MCF 10A (cell line): Measurements from ENCODE around the gene PTBP3. TPM values are rescaled to one million over a fixed set of nuclear protein-coding genes. Genes with fewer than 3 reads are reported as not detected.

Source experiments
- BruUV-seq: library from RNA; stranded (reverse); fragments of 400-500 nt; replicated peaks from 2 replicates; lab custom pipeline; 2021; lab: Mats Ljungman, UMichigan
- CTCF ChIA-PET: fragments of 300-600 bp; sonication (Branson Sonifier 250); formaldehyde crosslinking; extraction: SDS; loops from one replicate; lab custom pipeline; 2021; ENCODE audit warnings: antibody characterized with exemption, inconsistent platforms; lab: Yijun Ruan, JAX
- POLR2A ChIA-PET: fragments of 300-600, 350-650 bp; sonication (Branson Sonifier 250); formaldehyde crosslinking; extraction: SDS; loops from one replicate; lab custom pipeline; 2020; ENCODE audit warnings: antibody characterized with exemption, inconsistent platforms; lab: Yijun Ruan, JAX
- DNase-seq: peaks from one replicate; pipeline ENCODE4 v3.0.0-alpha.2; 2018; ENCODE audit not compliant: unreplicated experiment
- H3K27ac Mint-ChIP-seq: one replicate; pipeline ENCODE4 v1.8.0; 2022; ENCODE audit warnings: mild to moderate bottlenecking, low read depth, mixed read lengths; ENCODE audit not compliant: unreplicated experiment
- H3K27me3 Mint-ChIP-seq: one replicate; pipeline ENCODE4 v1.8.0; 2022; ENCODE audit warnings: mixed read lengths; ENCODE audit not compliant: insufficient read depth, unreplicated experiment
- H3K36me3 Mint-ChIP-seq: one replicate; pipeline ENCODE4 v1.8.0; 2022; ENCODE audit warnings: mild to moderate bottlenecking, moderate library complexity, mixed read lengths; ENCODE audit not compliant: insufficient read depth, unreplicated experiment
- H3K4me1 Mint-ChIP-seq: one replicate; pipeline ENCODE4 v1.8.0; 2022; ENCODE audit warnings: mixed read lengths; ENCODE audit not compliant: insufficient read depth, unreplicated experiment
- H3K4me3 Mint-ChIP-seq: one replicate; pipeline ENCODE4 v1.8.0; 2022; ENCODE audit warnings: mild to moderate bottlenecking, moderate library complexity, mixed read lengths; ENCODE audit not compliant: unreplicated experiment
- H3K9me3 Mint-ChIP-seq: one replicate; pipeline ENCODE4 v1.8.0; 2022; ENCODE audit warnings: mixed read lengths; ENCODE audit not compliant: unreplicated experiment
- CTCF ChIP-seq: fragments of 200-600 bp; IDR thresholded peaks from one replicate; pipeline ENCODE4 v1.8.0; 2022; ENCODE audit warnings: antibody characterized with exemption, mild to moderate bottlenecking; ENCODE audit not compliant: unreplicated experiment
- intact Hi-C: fragments of 100-400 bp; cut with micrococcal nuclease; formaldehyde crosslinking; loops from 2 replicates; pipeline ENCODE4 v1.14.1; 2022
- total RNA-seq: library from RNA; stranded (reverse); gene quantifications from 2 replicates; pipeline ENCODE4 v1.2.3, GENCODE V29; 2022

The PTBP3 gene
- total RNA-seq, 1 experiment from 2014 or later = 79.2 TPM

GRCh38 chr9:112184221-112184620 lies 149.2 kb downstream of the PTBP3 start:
- POLR2A ChIA-PET = interaction anchor here (0.6 to 1.1 kb wide), 2 partner anchors 18 to 31 kb away, joined by 3 to 4 read pairs; no protein-coding TSS in a partner anchor
- CTCF ChIA-PET = interaction anchor here (0.7 kb wide), 2 partner anchors 34 to 98 kb away, joined by 3 to 6 read pairs; no protein-coding TSS in a partner anchor
- intact Hi-C loops = no loop called here
- Mint-ChIP-seq H3K4me1 (no peaks in the 10 kb centered on the region), H3K27me3 (no peaks in the 10 kb centered on the region), H3K9me3 (peaks cover 10% of the 10 kb centered on the region), H3K36me3 (no peaks in the 10 kb centered on the region), H3K27ac (no peak overlapping the region), H3K4me3 (no peak overlapping the region)
- no peak for DNase-seq
- no peak for TF ChIP-seq CTCF
- no TSS peak for BruUV-seq

GRCh38 chr9:112180387-112180881 lies 153.0 kb downstream of the PTBP3 start:
- Mint-ChIP-seq H3K4me1 (no peaks in the 10 kb centered on the region), H3K36me3 (no peaks in the 10 kb centered on the region), H3K27ac (no peak overlapping the region), H3K27me3 (no peaks in the 10 kb centered on the region), H3K9me3 (peaks cover 10% of the 10 kb centered on the region), H3K4me3 (no peak overlapping the region)
- POLR2A ChIA-PET = no interaction called here
- no peak for DNase-seq
- no TSS peak for BruUV-seq
- CTCF ChIA-PET = no interaction called here
- intact Hi-C loops = no loop called here
- TF ChIP-seq CTCF = no peak

GRCh38 chr9:112179816-112180215 lies 153.6 kb downstream of the PTBP3 start:
- POLR2A ChIA-PET = no interaction called here
- TF ChIP-seq CTCF = no peak
- intact Hi-C loops = no loop called here
- no peak overlapping the region for H3K27ac Mint-ChIP-seq
- peaks cover 10% of the 10 kb centered on the region for H3K9me3 Mint-ChIP-seq
- CTCF ChIA-PET = no interaction called here
- no peak for DNase-seq
- no peaks in the 10 kb centered on the region for H3K27me3 Mint-ChIP-seq
- BruUV-seq = no TSS peak
- H3K4me3 Mint-ChIP-seq = no peak overlapping the region
- no peaks in the 10 kb centered on the region for H3K36me3 Mint-ChIP-seq
- H3K4me1 Mint-ChIP-seq = no peaks in the 10 kb centered on the region

GRCh38 chr9:112176524-112176923 lies 156.9 kb downstream of the PTBP3 start:
- Mint-ChIP-seq H3K36me3 (peaks cover 6% of the 10 kb centered on the region), H3K9me3 (no peaks in the 10 kb centered on the region), H3K4me3 (no peak overlapping the region), H3K27me3 (no peaks in the 10 kb centered on the region), H3K4me1 (no peaks in the 10 kb centered on the region), H3K27ac (no peak overlapping the region)
- no TSS peak for BruUV-seq
- ChIA-PET CTCF (interaction anchor here (0.7 to 2.1 kb wide), 3 partner anchors 11 to 80 kb away, joined by 4 to 7 read pairs (median 6); no protein-coding TSS in a partner anchor), POLR2A (interaction anchor here (0.7 to 1.1 kb wide), 3 partner anchors 9 to 157 kb away, joined by 3 to 4 read pairs (median 4); partner anchors contain the start of gene PTBP3)
- intact Hi-C loops = no loop called here
- no peak for DNase-seq
- no peak for TF ChIP-seq CTCF
